GM20000 (cell line): ENCODE results near the gene LMLN.
"Not testable (repeated sequence)": the region's sequence is repeated elsewhere in the genome, so short reads cannot be mapped to it uniquely, and the experiment has no call there.

ENCODE experiments used
- DNase-seq: peaks from one replicate; pipeline ENCODE4 v3.0.0; 2012; ENCODE audit warnings: low spot score
- CTCF ChIP-seq: IDR thresholded peaks from 2 replicates; pipeline ENCODE4 v1.5.1; 2012; ENCODE audit warnings: mild to moderate bottlenecking, control low read depth; ENCODE audit errors: extremely low read depth, missing control alignments

LMLN gene

GRCh38 chr3:197959891-197960693 is at the start of gene LMLN:
Gene LMLN (plus strand): TSS chr3:197960217. CDS start chr3:197960246, 29 bp downstream.
- TF ChIP-seq CTCF = no peak

GRCh38 chr3:197912741-197913476 is 47.1 kb upstream of the LMLN start:
- DNase-seq = no peak
- no peak for TF ChIP-seq CTCF

More at GRCh38 chr3:197959891-197960693, at the start of gene LMLN:
- DNase-seq = peak; percentile 92

GRCh38 chr3:197913641-197914380 is 46.2 kb upstream of the LMLN start:
- no peak for DNase-seq
- no peak for TF ChIP-seq CTCF

GRCh38 chr3:197921429-197922275 is 38.4 kb upstream of the LMLN start:
- not testable (repeated sequence) for DNase-seq

GRCh38 chr3:197926418-197926817 is 33.6 kb upstream of the LMLN start:
- no peak for TF ChIP-seq CTCF
- DNase-seq = no peak

- DNase-seq = not testable (repeated sequence)
Observed at GRCh38 chr3:197927578-197927977, 32.4 kb upstream of the LMLN start.

GRCh38 chr3:197936819-197937384 is 23.1 kb upstream of the LMLN start:
- no peak for DNase-seq
- TF ChIP-seq CTCF = no peak
